Type B pancreatic cell (in vitro differentiated cells): ENCODE results near the gene HLA-A. TPM values are rescaled to one million over a fixed set of nuclear protein-coding genes. Genes with fewer than 3 reads are reported as not detected.
"Not testable (repeated sequence)": the region's sequence is repeated elsewhere in the genome, so short reads cannot be mapped to it uniquely, and the experiment has no call there.

Experiments used
- DNase-seq: peaks from one replicate; pipeline ENCODE4 v3.0.0; 2021; ENCODE audit warnings: mixed read lengths; ENCODE audit not compliant: unreplicated experiment; ENCODE audit errors: extremely low spot score
- H3K27ac Mint-ChIP-seq: 2 replicates; pipeline ENCODE4 v1.8.0; 2021; ENCODE audit warnings: mild to moderate bottlenecking, mixed read lengths
- H3K27me3 Mint-ChIP-seq: 2 replicates; pipeline ENCODE4 v1.8.0; 2021; ENCODE audit warnings: mixed read lengths
- H3K36me3 Mint-ChIP-seq: 2 replicates; pipeline ENCODE4 v1.8.0; 2021; ENCODE audit warnings: mixed read lengths
- H3K4me1 Mint-ChIP-seq: one replicate; pipeline ENCODE4 v1.8.0; 2021; ENCODE audit warnings: mixed read lengths; ENCODE audit not compliant: unreplicated experiment
- H3K4me3 Mint-ChIP-seq: 2 replicates; pipeline ENCODE4 v1.8.0; 2021; ENCODE audit warnings: mild to moderate bottlenecking, mixed read lengths
- H3K9me3 Mint-ChIP-seq: 2 replicates; pipeline ENCODE4 v1.8.0; 2021; ENCODE audit warnings: mixed read lengths
- total RNA-seq: library from RNA; stranded (reverse); gene quantifications from 2 replicates; pipeline ENCODE4 v1.2.1, GENCODE V29; 2021; ENCODE audit warnings: low replicate concordance
- TF ChIP-seq, protein P1 (sequence below): fragments of 200-600 bp; sonication (generic); conservative IDR thresholded peaks from 2 replicates; pipeline ENCODE4 v1.5.0; 2021; ENCODE audit warnings: antibody characterized with exemption, mild to moderate bottlenecking

HLA-A gene
- total RNA-seq, 1 donor from 2014 or later = 183 TPM

GRCh38 chr6:29926413-29927274 is 15.7 kb upstream of the HLA-A start:
- Mint-ChIP-seq H3K9me3 (no peaks in the 10 kb centered on the region), H3K27ac (peak overlapping the region; percentile 23), H3K36me3 (no peaks in the 10 kb centered on the region), H3K27me3 (peaks cover 16% of the 10 kb centered on the region), H3K4me1 (no peaks in the 10 kb centered on the region), H3K4me3 (peak overlapping the region; percentile 77)
- no peak for DNase-seq
- TF ChIP-seq, protein P1, sequence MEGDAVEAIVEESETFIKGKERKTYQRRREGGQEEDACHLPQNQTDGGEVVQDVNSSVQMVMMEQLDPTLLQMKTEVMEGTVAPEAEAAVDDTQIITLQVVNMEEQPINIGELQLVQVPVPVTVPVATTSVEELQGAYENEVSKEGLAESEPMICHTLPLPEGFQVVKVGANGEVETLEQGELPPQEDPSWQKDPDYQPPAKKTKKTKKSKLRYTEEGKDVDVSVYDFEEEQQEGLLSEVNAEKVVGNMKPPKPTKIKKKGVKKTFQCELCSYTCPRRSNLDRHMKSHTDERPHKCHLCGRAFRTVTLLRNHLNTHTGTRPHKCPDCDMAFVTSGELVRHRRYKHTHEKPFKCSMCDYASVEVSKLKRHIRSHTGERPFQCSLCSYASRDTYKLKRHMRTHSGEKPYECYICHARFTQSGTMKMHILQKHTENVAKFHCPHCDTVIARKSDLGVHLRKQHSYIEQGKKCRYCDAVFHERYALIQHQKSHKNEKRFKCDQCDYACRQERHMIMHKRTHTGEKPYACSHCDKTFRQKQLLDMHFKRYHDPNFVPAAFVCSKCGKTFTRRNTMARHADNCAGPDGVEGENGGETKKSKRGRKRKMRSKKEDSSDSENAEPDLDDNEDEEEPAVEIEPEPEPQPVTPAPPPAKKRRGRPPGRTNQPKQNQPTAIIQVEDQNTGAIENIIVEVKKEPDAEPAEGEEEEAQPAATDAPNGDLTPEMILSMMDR = no peak

DNA sequence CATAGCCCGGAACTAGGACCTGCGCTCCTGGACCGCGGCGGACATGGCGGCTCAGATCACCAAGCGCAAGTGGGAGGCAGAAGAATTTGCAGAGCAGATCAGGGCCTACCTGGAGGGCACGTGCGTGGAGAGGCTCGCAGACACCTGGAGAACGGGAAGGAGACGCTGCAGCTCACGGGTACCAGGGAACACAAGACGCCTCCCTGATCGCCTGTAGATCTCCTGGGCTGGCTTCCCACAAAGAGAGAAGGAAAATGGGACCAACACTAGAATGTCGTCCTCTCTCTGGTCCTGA is 15.1 kb upstream of the HLA-A start:
- Mint-ChIP-seq H3K27me3 (peaks cover 16% of the 10 kb centered on the region), H3K9me3 (no peaks in the 10 kb centered on the region), H3K4me3 (peak overlapping the region; percentile 77), H3K27ac (peak overlapping the region; percentile 23), H3K36me3 (no peaks in the 10 kb centered on the region), H3K4me1 (no peaks in the 10 kb centered on the region)
- no peak for DNase-seq
- TF ChIP-seq, protein P1 = no peak

GRCh38 chr6:29927841-29928388 is 14.4 kb upstream of the HLA-A start:
- Mint-ChIP-seq H3K27ac (no peak overlapping the region), H3K27me3 (peaks cover 10% of the 10 kb centered on the region), H3K4me1 (no peaks in the 10 kb centered on the region), H3K9me3 (no peaks in the 10 kb centered on the region), H3K4me3 (no peak overlapping the region), H3K36me3 (no peaks in the 10 kb centered on the region)
- TF ChIP-seq, protein P1 = no peak
- no peak for DNase-seq

DNA sequence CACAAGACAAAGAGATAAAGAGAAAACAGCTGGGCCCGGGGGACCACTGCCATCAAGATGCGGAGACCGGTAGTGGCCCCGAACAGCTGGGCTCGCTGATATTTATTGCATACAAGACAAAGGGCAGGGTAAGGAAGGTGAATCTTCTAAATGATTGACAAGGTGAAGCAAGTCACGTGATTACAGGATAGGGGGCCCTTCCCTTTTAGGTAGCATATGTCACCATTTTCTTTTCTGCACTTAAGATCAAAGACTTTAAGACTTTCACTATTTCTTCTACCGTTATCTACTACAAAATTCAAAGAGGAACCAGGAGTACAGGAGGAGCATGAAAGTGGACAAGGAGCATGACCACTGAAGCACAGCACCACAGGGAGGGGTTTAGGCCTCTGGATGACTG is 12.3 kb upstream of the HLA-A start:
- H3K4me1 Mint-ChIP-seq, DNase-seq, H3K4me3 Mint-ChIP-seq, H3K27ac Mint-ChIP-seq, H3K27me3 Mint-ChIP-seq, H3K36me3 Mint-ChIP-seq, H3K9me3 Mint-ChIP-seq: not testable (repeated sequence)

- H3K27ac Mint-ChIP-seq = no peak overlapping the region
- no peaks in the 10 kb centered on the region for H3K36me3 Mint-ChIP-seq
- no peak overlapping the region for H3K4me3 Mint-ChIP-seq
- peaks cover 3% of the 10 kb centered on the region for H3K27me3 Mint-ChIP-seq
- no peaks in the 10 kb centered on the region for H3K9me3 Mint-ChIP-seq
- no peaks in the 10 kb centered on the region for H3K4me1 Mint-ChIP-seq
- DNase-seq = no peak
- TF ChIP-seq, protein P1 = no peak
Measured at GRCh38 chr6:29933955-29934354, 8.4 kb upstream of the HLA-A start.

DNA sequence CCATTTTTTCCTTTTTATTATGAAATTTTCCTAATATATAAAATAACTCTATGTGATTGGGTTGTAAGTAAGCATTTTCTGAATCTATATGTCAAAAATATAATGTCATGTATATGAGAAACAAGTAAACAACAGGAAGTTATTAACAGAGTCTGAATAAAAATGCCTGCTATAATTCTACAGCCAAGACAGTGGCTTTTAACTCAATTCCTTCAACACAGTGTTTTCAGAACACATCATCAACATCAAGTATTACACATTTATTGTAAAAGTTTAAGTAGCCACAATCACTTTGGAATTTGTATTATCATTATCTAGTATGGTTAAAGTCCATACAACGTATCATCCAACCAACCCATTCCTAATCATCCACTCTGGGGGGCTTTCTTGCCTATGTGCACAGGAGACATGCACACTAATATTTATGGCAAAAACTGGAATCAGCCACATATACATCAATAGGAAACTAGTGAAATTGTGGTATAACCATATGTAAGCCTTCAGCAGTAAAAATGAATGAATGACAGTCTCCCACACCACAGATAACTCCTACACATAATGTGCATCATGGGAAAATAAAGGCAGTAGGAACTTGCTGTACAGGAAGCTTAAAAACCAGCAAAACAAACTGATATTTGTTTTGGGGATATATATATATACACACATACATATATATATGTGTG is 6.9 kb upstream of the HLA-A start:
- DNase-seq = no peak
- H3K27me3 Mint-ChIP-seq = peaks cover 3% of the 10 kb centered on the region
- no peaks in the 10 kb centered on the region for H3K4me1 Mint-ChIP-seq
- H3K4me3 Mint-ChIP-seq = no peak overlapping the region
- no peak overlapping the region for H3K27ac Mint-ChIP-seq
- no peaks in the 10 kb centered on the region for H3K36me3 Mint-ChIP-seq
- H3K9me3 Mint-ChIP-seq = no peaks in the 10 kb centered on the region
- TF ChIP-seq, protein P1 = no peak
